GM23248 (cell line): ENCODE measurements around the gene SP3. TPM values are rescaled to one million over a fixed set of nuclear protein-coding genes. Genes with fewer than 3 reads are reported as not detected.

Experiments
- DNase-seq: peaks from one replicate; pipeline ENCODE4 v3.0.0-alpha.2; 2015
- H2AFZ ChIP-seq: fragments of 200-600 bp; sonication (generic); 2 replicates; pipeline ENCODE4 v1.6.1; 2016; ENCODE audit warnings: antibody characterized with exemption
- H3F3A ChIP-seq: fragments of 200-600 bp; sonication (generic); 2 replicates; pipeline ENCODE4 v1.6.1; 2016; ENCODE audit warnings: mild to moderate bottlenecking, antibody characterized with exemption, mixed run types; ENCODE audit not compliant: insufficient read depth
- H3K27ac ChIP-seq: fragments of 200-600 bp; sonication (generic); 2 replicates; pipeline ENCODE4 v1.5.1; 2016; ENCODE audit warnings: mild to moderate bottlenecking
- H3K27me3 ChIP-seq: fragments of 200-600 bp; sonication (generic); replicated peaks from 2 replicates; pipeline ENCODE4 v1.6.1; 2016; ENCODE audit warnings: mild to moderate bottlenecking; ENCODE audit not compliant: insufficient read depth
- H3K36me3 ChIP-seq: fragments of 200-600 bp; sonication (generic); 2 replicates; pipeline ENCODE4 v1.6.1; 2016; ENCODE audit warnings: low read depth, mild to moderate bottlenecking
- H3K4me1 ChIP-seq: fragments of 200-600 bp; sonication (generic); 2 replicates; pipeline ENCODE4 v1.6.1; 2016; ENCODE audit warnings: mild to moderate bottlenecking; ENCODE audit not compliant: insufficient read depth
- H3K4me2 ChIP-seq: fragments of 200-600 bp; sonication (generic); one replicate; pipeline ENCODE4 v1.6.1; 2016; ENCODE audit warnings: mild to moderate bottlenecking; ENCODE audit not compliant: unreplicated experiment
- H3K4me3 ChIP-seq: fragments of 200-600 bp; sonication (generic); 2 replicates; pipeline ENCODE4 v1.5.1; 2016; ENCODE audit warnings: mild to moderate bottlenecking
- H3K79me2 ChIP-seq: fragments of 200-600 bp; sonication (generic); 2 replicates; pipeline ENCODE4 v1.6.1; 2016; ENCODE audit warnings: mild to moderate bottlenecking; ENCODE audit not compliant: insufficient read depth
- H3K9ac ChIP-seq: fragments of 200-600 bp; sonication (generic); 2 replicates; pipeline ENCODE4 v1.6.1; 2016; ENCODE audit warnings: mild to moderate bottlenecking
- H3K9me2 ChIP-seq: fragments of 200-600 bp; sonication (generic); 2 replicates; pipeline ENCODE4 v1.6.1; 2016; ENCODE audit warnings: mixed run types, mild to moderate bottlenecking, moderate library complexity; ENCODE audit not compliant: insufficient read depth
- H3K9me3 ChIP-seq: fragments of 200-600 bp; sonication (generic); one replicate; pipeline ENCODE4 v1.6.1; 2017; ENCODE audit warnings: low read depth
- H4K20me1 ChIP-seq: fragments of 200-600 bp; sonication (generic); 2 replicates; pipeline ENCODE4 v1.6.0; 2016; ENCODE audit not compliant: insufficient read depth
- EZH2 ChIP-seq: fragments of 200-600 bp; sonication (generic); IDR thresholded peaks from 2 replicates; pipeline ENCODE4 v1.6.1; 2018; ENCODE audit warnings: antibody characterized with exemption, mild to moderate bottlenecking; ENCODE audit not compliant: insufficient read depth, poor library complexity, severe bottlenecking
- EZH2phosphoT487 ChIP-seq: fragments of 200-600 bp; sonication (generic); IDR thresholded peaks from 2 replicates; pipeline ENCODE4 v1.6.1; 2018; ENCODE audit warnings: antibody characterized with exemption, moderate library complexity, mild to moderate bottlenecking, low read depth; ENCODE audit not compliant: insufficient read depth
- WGBS, 2 experiments: methylation state at CpG; one replicate each; pipeline ENCODE4 v1.1.6; 2015 to 2017; ENCODE audit warnings: low lambda C conversion rate in 2 of 2, low coverage in 1 of 2; ENCODE audit errors: missing lambda C conversion rate in 2 of 2; 5-methylcytosine and 5-hydroxymethylcytosine counted together
- in situ Hi-C: fragments of 300-500 bp; cut with MboI; formaldehyde crosslinking; loops from 2 replicates; pipeline ENCODE4 v1.15.0; 2020
- polyA plus RNA-seq: library from polyadenylated mRNA; unstranded; fragments of >200 nt; fragmentation: Nextera tagmentation; extraction: Ambion mirVana; gene quantifications from 2 replicates; pipeline ENCODE4 v1.2.1, GENCODE V29; 2016
- total RNA-seq: library from RNA; depleted of rRNA; stranded (reverse); fragments of >200 nt; shearing (Covaris generic); gene quantifications from 2 replicates; pipeline ENCODE4 v1.2.3, GENCODE V29; 2014

SP3 gene
- total and polyA plus RNA-seq, 2 experiments from 2014 or later, result 27.7 to 78.8 TPM

DNA sequence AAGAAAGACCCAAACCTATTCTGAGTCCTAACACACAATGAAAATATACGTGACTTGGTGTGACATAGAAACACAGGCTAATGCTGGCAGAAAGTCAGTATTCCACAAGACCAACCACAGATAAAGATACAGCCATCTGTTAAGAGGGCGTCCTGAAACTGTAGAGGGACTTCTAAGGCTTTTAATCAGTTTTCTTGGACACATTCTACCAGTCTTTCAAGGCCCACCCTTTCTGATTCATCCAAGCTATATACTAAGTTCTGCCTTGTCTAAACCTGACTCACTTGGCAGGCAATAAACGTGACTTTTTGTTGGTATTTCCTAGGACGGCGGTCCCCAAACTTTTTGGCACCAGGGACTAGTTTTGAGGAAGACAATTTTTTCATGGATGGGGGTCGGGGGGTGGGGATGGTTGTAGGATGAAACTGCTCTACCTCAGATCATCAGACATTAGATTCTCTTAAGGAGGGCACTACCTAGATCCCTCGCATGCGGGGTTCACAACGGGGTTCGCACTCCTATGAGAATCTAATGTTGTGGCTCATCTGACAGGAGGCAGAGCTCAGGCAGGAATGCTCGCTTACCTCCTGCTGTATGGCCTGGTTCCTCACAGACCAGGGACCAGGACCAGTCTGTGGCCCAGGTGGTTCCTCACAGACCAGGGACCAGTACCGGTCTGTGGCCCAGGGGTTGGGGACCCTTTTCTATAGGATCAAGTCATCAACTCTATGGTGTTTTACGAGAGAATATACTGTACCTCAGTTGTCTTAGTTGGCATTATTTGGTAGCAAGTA, 61.4 kb downstream of the SP3 start:
- Histone ChIP-seq H2AFZ (no peak overlapping the region), H3K79me2 (peaks cover 9% of the 10 kb centered on the region; the same call in 1 of the 2 replicates), H3K9ac (no peak overlapping the region), H3K27ac (no peak overlapping the region), H3F3A (no peaks in the 10 kb centered on the region; the same call in 1 of the 2 replicates), H3K36me3 (peaks cover 25% of the 10 kb centered on the region), H3K27me3 (no peaks in the 10 kb centered on the region), H3K4me3 (no peak overlapping the region), H3K4me1 (no peaks in the 10 kb centered on the region), H3K9me2 (no peaks in the 10 kb centered on the region), H4K20me1 (no peaks in the 10 kb centered on the region), H3K9me3 (no peaks in the 10 kb centered on the region), H3K4me2 (no peak overlapping the region)
- WGBS, 2 experiments, result 89 to 91% methylated on average over 13 of the region's 13 CpGs
- in situ Hi-C loops, result no loop called here
- TF ChIP-seq EZH2 (no peak), EZH2phosphoT487 (no peak)
- peak; percentile 48 for DNase-seq

DNA sequence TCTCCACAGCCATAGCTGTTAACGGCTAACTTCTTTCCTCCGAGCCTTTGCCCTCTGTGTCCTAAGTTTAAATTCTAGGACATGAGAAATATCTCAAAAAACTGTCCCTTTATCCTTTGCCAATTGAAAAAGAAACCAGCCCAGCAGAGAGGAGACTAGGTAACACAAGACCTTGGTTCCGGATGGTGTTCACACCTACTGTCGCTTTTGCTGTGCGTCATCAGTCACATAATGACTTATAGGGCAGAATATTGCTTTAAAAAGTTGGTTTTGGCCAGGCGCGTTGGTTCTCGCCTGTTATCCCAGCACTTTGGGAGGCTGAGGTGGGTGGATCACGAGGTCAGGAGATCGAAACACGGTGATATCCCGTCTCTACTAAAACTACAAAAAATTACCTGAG, 66.2 kb downstream of the SP3 start:
- Histone ChIP-seq H3K36me3 (no peaks in the 10 kb centered on the region), H3K4me3 (no peak overlapping the region), H3K4me1 (no peaks in the 10 kb centered on the region), H3K79me2 (no peaks in the 10 kb centered on the region), H3K4me2 (no peak overlapping the region), H3K9me2 (no peaks in the 10 kb centered on the region), H3F3A (no peaks in the 10 kb centered on the region), H3K27me3 (no peaks in the 10 kb centered on the region), H3K9ac (no peak overlapping the region), H3K27ac (no peak overlapping the region), H4K20me1 (no peaks in the 10 kb centered on the region), H2AFZ (no peak overlapping the region), H3K9me3 (no peaks in the 10 kb centered on the region)
- in situ Hi-C loops, result no loop called here
- no peak for DNase-seq
- 97 to 99% methylated on average over 12 of the region's 12 CpGs for WGBS, 2 experiments
- no peak for TF ChIP-seq EZH2phosphoT487
- no peak for TF ChIP-seq EZH2

DNA sequence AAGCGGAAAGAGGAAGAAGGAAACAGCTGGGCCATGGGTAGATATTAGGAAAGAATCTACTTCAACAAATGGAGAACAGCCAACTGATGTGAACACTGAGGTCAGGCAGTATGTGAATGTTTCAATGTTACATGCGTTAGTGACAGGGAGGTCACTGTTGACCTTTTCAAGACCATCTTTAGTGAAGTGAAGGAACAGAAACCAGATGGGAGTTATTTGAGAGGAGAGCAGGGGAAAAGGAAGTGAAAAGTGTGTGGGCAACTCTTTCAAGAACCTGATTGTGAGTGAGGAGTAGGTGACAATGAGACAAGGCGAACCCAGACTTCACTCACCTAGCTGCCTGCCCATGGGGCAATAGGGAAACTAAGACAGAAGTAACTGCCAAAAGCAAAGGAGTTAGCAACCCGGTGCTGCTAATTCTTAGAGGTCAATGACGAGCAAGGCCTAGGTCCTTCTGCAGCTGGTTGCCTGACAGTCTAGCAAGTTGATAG, 67.0 kb downstream of the SP3 start:
- no peaks in the 10 kb centered on the region for H3K9me3 ChIP-seq
- no peaks in the 10 kb centered on the region for H3K36me3 ChIP-seq
- WGBS, 2 experiments, result 90 to 99% methylated on average over 5 of the region's 5 CpGs
- no peak overlapping the region for H3K4me3 ChIP-seq
- H3K4me2 ChIP-seq, result no peak overlapping the region
- H2AFZ ChIP-seq, result no peak overlapping the region
- no peak for DNase-seq
- H3K9me2 ChIP-seq, result no peaks in the 10 kb centered on the region
- H3F3A ChIP-seq, result no peaks in the 10 kb centered on the region
- no peak overlapping the region for H3K9ac ChIP-seq
- no peak for TF ChIP-seq EZH2
- TF ChIP-seq EZH2phosphoT487, result no peak
- H3K4me1 ChIP-seq, result no peaks in the 10 kb centered on the region
- no peaks in the 10 kb centered on the region for H3K27me3 ChIP-seq
- no peaks in the 10 kb centered on the region for H3K79me2 ChIP-seq
- no peaks in the 10 kb centered on the region for H4K20me1 ChIP-seq
- in situ Hi-C loops, result no loop called here
- no peak overlapping the region for H3K27ac ChIP-seq

DNA sequence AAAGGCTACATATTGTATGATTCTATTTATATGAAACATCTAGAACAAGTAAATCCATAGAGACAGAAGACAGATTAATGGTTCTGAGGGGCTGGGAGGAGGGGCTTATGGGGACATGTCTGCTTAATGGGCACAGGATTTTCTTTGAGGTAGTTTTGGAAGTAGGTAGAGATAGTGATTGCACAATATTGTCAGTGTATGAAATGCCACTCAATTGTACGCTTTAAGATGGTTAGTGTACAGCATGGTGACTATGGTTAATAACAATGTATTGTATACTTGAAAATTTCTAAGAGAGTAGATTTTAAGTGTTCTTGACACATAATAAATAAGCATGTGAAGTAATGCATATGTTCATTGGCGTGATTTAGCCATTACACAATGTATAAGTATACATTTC, 68.4 kb downstream of the SP3 start:
- Histone ChIP-seq H3K9me2 (no peaks in the 10 kb centered on the region), H3K9me3 (no peaks in the 10 kb centered on the region), H3K4me1 (no peaks in the 10 kb centered on the region), H2AFZ (no peak overlapping the region), H3K27ac (no peak overlapping the region), H3K4me3 (no peak overlapping the region), H4K20me1 (no peaks in the 10 kb centered on the region), H3K9ac (no peak overlapping the region), H3F3A (no peaks in the 10 kb centered on the region), H3K79me2 (no peaks in the 10 kb centered on the region), H3K36me3 (no peaks in the 10 kb centered on the region), H3K27me3 (no peaks in the 10 kb centered on the region), H3K4me2 (no peak overlapping the region)
- in situ Hi-C loops, result no loop called here
- no peak for DNase-seq
- 95 to 98% methylated on average over 2 of the region's 2 CpGs for WGBS, 2 experiments
- TF ChIP-seq EZH2phosphoT487, result no peak
- no peak for TF ChIP-seq EZH2
